ENCODE measurements around the gene PA2G4.

Gene PA2G4

DNA sequence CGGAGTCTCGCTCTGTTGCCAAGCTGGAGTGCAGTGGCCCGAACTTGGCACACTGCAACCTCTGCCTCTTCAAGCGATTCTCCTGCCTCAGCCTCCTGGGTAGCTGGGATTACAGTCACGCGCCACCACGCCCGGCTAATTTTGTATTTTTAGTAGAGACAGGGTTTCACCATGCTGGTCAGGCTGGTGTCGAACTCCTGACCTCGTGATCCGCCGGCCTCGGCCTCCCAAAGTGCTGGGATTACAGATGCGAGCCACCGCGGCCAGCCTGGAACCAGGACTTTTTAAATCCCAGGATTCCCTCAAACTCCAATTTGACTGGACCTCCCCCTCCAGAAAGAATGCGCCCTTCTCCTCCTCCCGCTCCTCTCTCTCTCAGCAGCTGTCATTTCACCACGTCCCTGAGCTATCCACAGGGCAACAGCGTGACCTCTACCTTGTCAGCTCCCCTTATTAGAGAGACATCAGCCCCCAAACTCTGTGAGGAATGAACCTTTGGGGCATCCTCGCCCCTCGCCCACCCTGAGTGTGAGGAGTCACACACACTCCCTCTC is 25.7 kb downstream of the PA2G4 start:
- no peak for TF ChIP-seq TARDBP (IDR thresholded peaks at IDR 0.05)
- TF ChIP-seq FOXK2 (IDR thresholded peaks at IDR 0.05), result no peak
- TF ChIP-seq ELF4 (IDR thresholded peaks at IDR 0.05), result no peak
- no peak for TF ChIP-seq ARNT (IDR thresholded peaks at IDR 0.05)
- no peak for TF ChIP-seq NFRKB (IDR thresholded peaks at IDR 0.05)
- TF ChIP-seq CTBP1 (IDR thresholded peaks at IDR 0.05; ENCODE audit: borderline replicate concordance), result no peak
- no peak for TF ChIP-seq FOXA1 (IDR thresholded peaks at IDR 0.05)
- TF ChIP-seq, protein P1, sequence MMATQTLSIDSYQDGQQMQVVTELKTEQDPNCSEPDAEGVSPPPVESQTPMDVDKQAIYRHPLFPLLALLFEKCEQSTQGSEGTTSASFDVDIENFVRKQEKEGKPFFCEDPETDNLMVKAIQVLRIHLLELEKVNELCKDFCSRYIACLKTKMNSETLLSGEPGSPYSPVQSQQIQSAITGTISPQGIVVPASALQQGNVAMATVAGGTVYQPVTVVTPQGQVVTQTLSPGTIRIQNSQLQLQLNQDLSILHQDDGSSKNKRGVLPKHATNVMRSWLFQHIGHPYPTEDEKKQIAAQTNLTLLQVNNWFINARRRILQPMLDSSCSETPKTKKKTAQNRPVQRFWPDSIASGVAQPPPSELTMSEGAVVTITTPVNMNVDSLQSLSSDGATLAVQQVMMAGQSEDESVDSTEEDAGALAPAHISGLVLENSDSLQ (IDR thresholded peaks at IDR 0.05), result no peak
- TF ChIP-seq SP1 (IDR thresholded peaks at IDR 0.05), result no peak
- TF ChIP-seq LEF1 (IDR thresholded peaks at IDR 0.05; ENCODE audit: borderline replicate concordance), result no peak
- TF ChIP-seq BHLHE40 (IDR thresholded peaks at IDR 0.05; ENCODE audit: borderline replicate concordance), result no peak
- TF ChIP-seq L3MBTL2 (conservative IDR thresholded peaks at IDR 0.05), result no peak
- TF ChIP-seq FOXM1 (IDR thresholded peaks at IDR 0.05; ENCODE audit: borderline replicate concordance), result no peak
- no peak for TF ChIP-seq HDGF (IDR thresholded peaks at IDR 0.05; ENCODE audit: borderline replicate concordance)
- ChIA-PET CTCF (no interaction called here), POLR2A (interaction anchor here (1.4 to 3.5 kb wide), 3 partner anchors 11 to 59 kb away, joined by 3 to 56 read pairs (median 25); partner anchors contain the start of genes SMARCC2 and ZC3H10)
- DNase-seq (ENCODE audit: extremely low spot score), result no peak

DNA sequence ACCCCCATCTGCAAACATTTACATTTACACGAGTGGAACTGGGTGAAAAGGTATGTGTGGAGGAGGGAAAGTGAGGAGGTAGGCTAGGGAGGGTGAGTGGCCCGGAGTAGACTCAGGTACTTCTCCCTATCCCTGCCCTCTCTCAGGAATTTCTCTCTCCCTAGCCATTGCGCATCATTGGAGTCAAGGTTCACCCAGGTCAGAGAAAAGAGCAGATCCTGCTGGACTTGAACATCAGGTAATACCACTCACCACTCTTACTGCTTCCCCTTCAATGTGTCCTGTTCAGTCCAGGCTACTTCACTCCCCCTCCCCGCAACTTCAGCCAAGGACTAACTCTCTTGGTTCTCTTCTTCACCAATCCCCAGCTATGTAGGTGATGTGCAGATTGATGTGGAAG is 26.5 kb downstream of the PA2G4 start:
- POLR2A ChIA-PET, result interaction anchor here (1.4 kb wide), 1 partner anchor 21 kb away, joined by 3 read pairs; no protein-coding TSS in a partner anchor
- TF ChIP-seq ZNF384 (IDR thresholded peaks at IDR 0.05) (no peak), TARDBP (IDR thresholded peaks at IDR 0.05) (no peak), LEF1 (IDR thresholded peaks at IDR 0.05; ENCODE audit: borderline replicate concordance) (no peak)
- no peak for DNase-seq (ENCODE audit: extremely low spot score)
- CTCF ChIA-PET, result no interaction called here

DNA sequence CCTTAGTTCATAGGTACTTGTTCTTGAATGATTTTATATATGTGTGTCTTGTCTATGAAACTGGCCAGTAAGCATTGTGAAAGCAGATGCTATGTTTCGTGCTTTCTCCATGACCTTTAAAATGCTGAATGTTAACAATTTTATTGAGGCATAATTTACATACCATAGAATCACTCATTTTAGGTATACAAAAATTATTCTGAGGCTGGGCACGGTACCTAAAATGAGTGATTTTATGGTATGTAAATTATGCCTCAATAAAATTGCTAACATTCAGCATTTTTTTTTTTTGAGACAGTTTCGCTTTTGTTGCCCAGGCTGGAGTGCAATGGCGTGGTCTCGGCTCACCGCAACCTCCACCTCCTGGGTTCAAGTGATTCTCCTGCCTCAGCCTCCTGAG is 30.5 kb downstream of the PA2G4 start:
- no peak for DNase-seq (ENCODE audit: extremely low spot score)
- TF ChIP-seq ARNT (IDR thresholded peaks at IDR 0.05) (no peak), L3MBTL2 (conservative IDR thresholded peaks at IDR 0.05) (no peak), FOXA1 (IDR thresholded peaks at IDR 0.05) (no peak), FOXM1 (IDR thresholded peaks at IDR 0.05; ENCODE audit: borderline replicate concordance) (no peak), SUZ12 (IDR thresholded peaks at IDR 0.05) (no peak), BHLHE40 (IDR thresholded peaks at IDR 0.05; ENCODE audit: borderline replicate concordance) (no peak), NFRKB (IDR thresholded peaks at IDR 0.05) (no peak), CTBP1 (IDR thresholded peaks at IDR 0.05; ENCODE audit: borderline replicate concordance) (no peak), ZNF384 (IDR thresholded peaks at IDR 0.05) (no peak), HDGF (IDR thresholded peaks at IDR 0.05; ENCODE audit: borderline replicate concordance) (no peak), LEF1 (IDR thresholded peaks at IDR 0.05; ENCODE audit: borderline replicate concordance) (no peak), FOXK2 (IDR thresholded peaks at IDR 0.05) (no peak), TARDBP (IDR thresholded peaks at IDR 0.05) (no peak)
- TF ChIP-seq, protein P1 (IDR thresholded peaks at IDR 0.05), result no peak
- CTCF ChIA-PET, result no interaction called here
- POLR2A ChIA-PET, result interaction anchor here (0.9 kb wide), 1 partner anchor 17 kb away, joined by 3 read pairs; the partner anchor contains the start of gene ZC3H10

DNA sequence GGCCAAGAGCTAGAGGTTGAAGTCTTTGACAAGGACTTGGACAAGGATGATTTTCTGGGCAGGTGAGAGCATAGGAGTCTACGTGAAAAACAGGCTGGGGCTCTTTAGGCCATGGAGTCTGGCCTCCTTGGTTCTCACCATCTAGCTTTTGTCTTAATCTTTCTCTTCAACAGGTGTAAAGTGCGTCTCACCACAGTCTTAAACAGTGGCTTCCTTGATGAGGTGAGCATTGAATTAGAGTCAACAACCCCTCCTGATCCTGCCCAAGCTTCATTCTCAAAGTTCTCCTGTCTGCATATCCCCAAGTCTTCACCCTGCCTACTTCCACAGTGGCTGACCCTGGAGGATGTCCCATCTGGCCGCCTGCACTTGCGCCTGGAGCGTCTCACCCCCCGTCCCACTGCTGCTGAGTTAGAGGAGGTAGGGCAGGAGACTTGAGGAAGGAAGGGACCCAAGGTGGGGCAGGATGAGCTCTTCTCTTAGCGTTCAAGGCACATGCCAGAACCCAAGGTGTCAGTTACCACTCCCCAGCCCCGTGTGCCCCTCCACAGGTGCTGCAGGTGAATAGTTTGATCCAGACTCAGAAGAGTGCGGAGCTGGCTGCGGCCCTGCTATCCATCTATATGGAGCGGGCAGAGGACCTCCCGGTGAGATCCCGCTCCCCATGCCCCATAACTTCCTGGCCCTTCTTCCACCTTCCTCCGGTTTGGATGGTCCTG is 33.7 kb downstream of the PA2G4 start:
- ChIA-PET CTCF (interaction anchor here (0.5 kb wide), 1 partner anchor 949 kb away, joined by 3 read pairs; no protein-coding TSS in a partner anchor), POLR2A (interaction anchor here (1.3 to 1.9 kb wide), 2 partner anchors 10 kb away, joined by 3 to 9 read pairs; partner anchors contain the start of gene ESYT1)

DNA sequence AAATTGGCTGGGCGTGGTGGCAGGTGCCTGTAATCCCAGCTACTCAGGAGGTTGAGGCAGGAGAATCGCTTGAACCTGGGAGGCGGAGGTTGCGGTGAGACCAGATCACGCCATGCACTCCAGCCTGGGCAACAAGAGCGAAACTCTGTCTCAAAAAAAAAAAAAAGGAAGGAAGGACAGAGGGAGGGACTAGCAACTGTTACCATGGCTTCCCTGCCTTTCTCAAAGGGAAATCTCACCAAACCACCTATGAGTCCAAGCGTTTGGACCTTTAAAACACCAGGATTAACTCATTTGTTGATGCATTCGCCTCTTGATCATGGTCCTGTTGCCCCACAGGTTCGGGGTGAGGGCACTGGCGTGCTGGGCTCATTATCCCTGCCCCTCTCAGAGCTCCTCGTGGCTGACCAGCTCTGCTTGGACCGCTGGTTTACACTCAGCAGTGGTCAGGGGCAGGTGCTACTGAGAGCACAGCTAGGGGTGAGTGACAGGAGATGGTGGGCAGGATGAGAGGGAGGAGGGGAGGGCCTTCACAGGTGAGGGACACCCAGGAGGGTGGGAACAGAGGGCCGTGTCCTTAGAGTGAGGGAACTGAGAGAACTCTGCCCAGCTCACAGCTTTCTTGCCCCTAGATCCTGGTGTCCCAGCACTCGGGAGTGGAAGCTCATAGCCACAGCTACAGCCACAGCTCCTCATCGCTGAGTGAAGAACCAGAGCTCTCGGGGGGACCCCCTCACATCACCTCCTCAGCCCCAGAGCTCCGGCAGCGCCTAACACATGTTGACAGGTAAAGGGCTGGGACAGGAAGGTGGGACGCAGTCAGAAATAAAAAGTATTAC is 37.8 kb downstream of the PA2G4 start:
- ChIA-PET CTCF (no interaction called here), POLR2A (interaction anchor here (2.4 to 5.9 kb wide), 2 partner anchors 10 to 14 kb away, joined by 8 to 28 read pairs; partner anchors contain the start of genes ESYT1 and MYL6B)
- TF ChIP-seq BHLHE40 (IDR thresholded peaks at IDR 0.05; ENCODE audit: borderline replicate concordance) (no peak), CTBP1 (IDR thresholded peaks at IDR 0.05; ENCODE audit: borderline replicate concordance) (no peak), L3MBTL2 (conservative IDR thresholded peaks at IDR 0.05) (no peak), FOXM1 (IDR thresholded peaks at IDR 0.05; ENCODE audit: borderline replicate concordance) (no peak), SP1 (IDR thresholded peaks at IDR 0.05) (no peak), ELF4 (IDR thresholded peaks at IDR 0.05) (no peak), FOXK2 (IDR thresholded peaks at IDR 0.05) (no peak), ARNT (IDR thresholded peaks at IDR 0.05) (no peak)
- TF ChIP-seq, protein P1 (IDR thresholded peaks at IDR 0.05), result no peak
- no peak for DNase-seq (ENCODE audit: extremely low spot score)

More for the DNA sequence above, 33.7 kb downstream of the PA2G4 start:
- no peak for DNase-seq (ENCODE audit: extremely low spot score)
- no peak for TF ChIP-seq CTBP1 (IDR thresholded peaks at IDR 0.05; ENCODE audit: borderline replicate concordance)
- no peak for TF ChIP-seq FOXM1 (IDR thresholded peaks at IDR 0.05; ENCODE audit: borderline replicate concordance)
